HepG2 (cell line): ENCODE results near the gene RAB23. TPM values are rescaled to one million over a fixed set of nuclear protein-coding genes. Genes with fewer than 3 reads are reported as not detected.

Experiments used
- CHCHD3 ChIP-seq: sonication (generic); formaldehyde crosslinking; IDR thresholded peaks from 2 replicates; pipeline ENCODE4 v1.8.0; 2022; ENCODE audit warnings: mild to moderate bottlenecking, missing genetic modification reagents, moderate library complexity
- DPF2 ChIP-seq: sonication (generic); formaldehyde crosslinking; IDR thresholded peaks from 2 replicates; pipeline ENCODE4 v1.4.0; 2020; ENCODE audit warnings: mild to moderate bottlenecking, low read depth, missing genetic modification reagents, borderline replicate concordance
- HNRNPUL1 ChIP-seq: fragments of 200-400 bp; formaldehyde crosslinking; IDR thresholded peaks from 2 replicates; pipeline ENCODE4 v1.6.1; 2017; ENCODE audit warnings: low read depth, mild to moderate bottlenecking, low read length, moderate library complexity
- JARID2 ChIP-seq: sonication (generic); formaldehyde crosslinking; IDR thresholded peaks from 2 replicates; pipeline ENCODE4 v1.8.1; 2023; ENCODE audit warnings: missing genetic modification reagents, inconsistent platforms; ENCODE audit not compliant: insufficient replicate concordance
- NR2F1 ChIP-seq, 2 experiments: fragments of 450-650 bp in 1 of 2; formaldehyde crosslinking in 1 of 2; IDR thresholded peaks; 2 replicates each; pipeline versions ENCODE4 v1.5.0 to v1.6.1; 2016 to 2020; ENCODE audit warnings: mild to moderate bottlenecking in 1 of 2, missing compliant biosample characterization in 1 of 2, missing genetic modification reagents in 1 of 2, moderate library complexity in 1 of 2
- RAD21 ChIP-seq: fragments of 450-650 bp; formaldehyde crosslinking; IDR thresholded peaks from 2 replicates; pipeline ENCODE4 v1.5.0; 2020; ENCODE audit warnings: mild to moderate bottlenecking
- TFDP1 ChIP-seq: IDR thresholded peaks from 2 replicates; pipeline ENCODE4 v1.6.1; 2016; ENCODE audit warnings: missing compliant biosample characterization, missing genetic modification reagents, borderline replicate concordance
- THAP11 ChIP-seq: IDR thresholded peaks from 2 replicates; pipeline ENCODE4 v1.6.1; 2016; ENCODE audit warnings: missing biosample characterization, missing genetic modification reagents
- ZMYM2 ChIP-seq: sonication (generic); formaldehyde crosslinking; IDR thresholded peaks from 2 replicates; pipeline ENCODE4 v1.8.0; 2022; ENCODE audit warnings: mild to moderate bottlenecking, missing genetic modification reagents
- ZNF136 ChIP-seq: sonication (generic); formaldehyde crosslinking; IDR thresholded peaks from 2 replicates; pipeline ENCODE4 v1.8.1; 2022; ENCODE audit warnings: low read depth, mild to moderate bottlenecking, moderate library complexity, missing genetic modification reagents
- ZNF18 ChIP-seq: sonication (generic); formaldehyde crosslinking; IDR thresholded peaks from 2 replicates; pipeline ENCODE4 v1.8.0; 2022; ENCODE audit warnings: mild to moderate bottlenecking, missing genetic modification reagents; ENCODE audit not compliant: insufficient replicate concordance
- ZNF570 ChIP-seq: sonication (generic); formaldehyde crosslinking; IDR thresholded peaks from 2 replicates; pipeline ENCODE4 v1.4.0; 2020; ENCODE audit warnings: mild to moderate bottlenecking, missing genetic modification reagents, borderline replicate concordance
- ZNF878 ChIP-seq: sonication (generic); formaldehyde crosslinking; IDR thresholded peaks from 2 replicates; pipeline ENCODE4 v1.8.1; 2023; ENCODE audit warnings: mild to moderate bottlenecking, missing genetic modification reagents, moderate library complexity
- ZNF883 ChIP-seq: sonication (generic); formaldehyde crosslinking; IDR thresholded peaks from 2 replicates; pipeline ENCODE4 v1.5.1; 2020; ENCODE audit warnings: mild to moderate bottlenecking, missing genetic modification reagents; ENCODE audit errors: not compliant biosample characterization
- polyA plus RNA-seq, 8 experiments: library from polyadenylated mRNA; depleted of rRNA in 3 of 8; stranded (reverse) in 7 of 8; unstranded in 1 of 8; fragments of >200 nt; fragmentation: Illumina TruSeq in 4 of 8; extraction: Trizol in 4 of 8; gene quantifications; 2 replicates each; pipeline versions ENCODE4 v1.2.1 to v1.2.3, GENCODE V29; 2011 to 2016; ENCODE audit warnings: low read depth in 4 of 8, missing spikeins in 1 of 8, mixed read lengths in 1 of 8; ENCODE audit not compliant: insufficient read depth in 1 of 8
- total RNA-seq, 5 experiments: library from RNA; depleted of rRNA; stranded (reverse); fragments of >200 nt; fragmentation: Illumina TruSeq; extraction: Trizol; gene quantifications; 2 replicates each; pipeline ENCODE4 v1.2.3, GENCODE V29; 2016; ENCODE audit warnings: low read depth in 1 of 5
- TF ChIP-seq, protein P1 (sequence below): sonication (generic); formaldehyde crosslinking; IDR thresholded peaks from 2 replicates; pipeline ENCODE4 v1.4.0; 2020; ENCODE audit warnings: missing genetic modification reagents, borderline replicate concordance
- TF ChIP-seq, protein P2 (sequence below): sonication (generic); formaldehyde crosslinking; IDR thresholded peaks from 2 replicates; pipeline ENCODE4 v1.4.0; 2020; ENCODE audit warnings: low read depth, mild to moderate bottlenecking, missing genetic modification reagents
- TF ChIP-seq, protein P3 (sequence below): sonication (generic); formaldehyde crosslinking; IDR thresholded peaks from 2 replicates; pipeline ENCODE4 v1.5.0; 2020; ENCODE audit warnings: missing genetic modification reagents
- TF ChIP-seq, protein P4 (sequence below): sonication (generic); formaldehyde crosslinking; IDR thresholded peaks from 2 replicates; pipeline ENCODE4 v1.5.0; 2020; ENCODE audit warnings: missing genetic modification reagents, mild to moderate bottlenecking, borderline replicate concordance

The RAB23 gene
- total and polyA plus RNA-seq, 2 of the 13 experiments (the other 11 are each of a cell fraction or from before 2014, with no cell fraction given) = 5.5 to 16.4 TPM

- TF ChIP-seq TFDP1 (CRISPR knock-in tag) = peak; percentile 77; the same call in 1 of the 2 replicates
- no peak; the same call in 1 of the 2 replicates for TF ChIP-seq ZNF570 (CRISPR knock-in tag)
- TF ChIP-seq, protein P1, sequence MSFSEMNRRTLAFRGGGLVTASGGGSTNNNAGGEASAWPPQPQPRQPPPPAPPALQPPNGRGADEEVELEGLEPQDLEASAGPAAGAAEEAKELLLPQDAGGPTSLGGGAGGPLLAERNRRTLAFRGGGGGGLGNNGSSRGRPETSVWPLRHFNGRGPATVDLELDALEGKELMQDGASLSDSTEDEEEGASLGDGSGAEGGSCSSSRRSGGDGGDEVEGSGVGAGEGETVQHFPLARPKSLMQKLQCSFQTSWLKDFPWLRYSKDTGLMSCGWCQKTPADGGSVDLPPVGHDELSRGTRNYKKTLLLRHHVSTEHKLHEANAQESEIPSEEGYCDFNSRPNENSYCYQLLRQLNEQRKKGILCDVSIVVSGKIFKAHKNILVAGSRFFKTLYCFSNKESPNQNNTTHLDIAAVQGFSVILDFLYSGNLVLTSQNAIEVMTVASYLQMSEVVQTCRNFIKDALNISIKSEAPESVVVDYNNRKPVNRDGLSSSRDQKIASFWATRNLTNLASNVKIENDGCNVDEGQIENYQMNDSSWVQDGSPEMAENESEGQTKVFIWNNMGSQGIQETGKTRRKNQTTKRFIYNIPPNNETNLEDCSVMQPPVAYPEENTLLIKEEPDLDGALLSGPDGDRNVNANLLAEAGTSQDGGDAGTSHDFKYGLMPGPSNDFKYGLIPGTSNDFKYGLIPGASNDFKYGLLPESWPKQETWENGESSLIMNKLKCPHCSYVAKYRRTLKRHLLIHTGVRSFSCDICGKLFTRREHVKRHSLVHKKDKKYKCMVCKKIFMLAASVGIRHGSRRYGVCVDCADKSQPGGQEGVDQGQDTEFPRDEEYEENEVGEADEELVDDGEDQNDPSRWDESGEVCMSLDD (CRISPR knock-in tag) = 0 out of 2 replicates have a peak, but pooled peaks have one; percentile 42
- no peak; the same call in 1 of the 2 replicates for TF ChIP-seq ZNF136 (CRISPR knock-in tag)
- peak; percentile 78 for TF ChIP-seq THAP11 (CRISPR knock-in tag)
- peak; percentile 73; the same call in 1 of the 2 replicates for TF ChIP-seq RAD21 (CRISPR knock-in tag)
- TF ChIP-seq HNRNPUL1 = no peak; the same call in 1 of the 2 replicates
- peak; percentile 84 for TF ChIP-seq ZNF883
- TF ChIP-seq NR2F1 (CRISPR knock-in tag; IDR thresholded peaks at IDR 0.05) = peak; percentile 32 to 70; a peak in 2 of 4 replicates
- TF ChIP-seq DPF2 = no peak
- TF ChIP-seq, protein P2, sequence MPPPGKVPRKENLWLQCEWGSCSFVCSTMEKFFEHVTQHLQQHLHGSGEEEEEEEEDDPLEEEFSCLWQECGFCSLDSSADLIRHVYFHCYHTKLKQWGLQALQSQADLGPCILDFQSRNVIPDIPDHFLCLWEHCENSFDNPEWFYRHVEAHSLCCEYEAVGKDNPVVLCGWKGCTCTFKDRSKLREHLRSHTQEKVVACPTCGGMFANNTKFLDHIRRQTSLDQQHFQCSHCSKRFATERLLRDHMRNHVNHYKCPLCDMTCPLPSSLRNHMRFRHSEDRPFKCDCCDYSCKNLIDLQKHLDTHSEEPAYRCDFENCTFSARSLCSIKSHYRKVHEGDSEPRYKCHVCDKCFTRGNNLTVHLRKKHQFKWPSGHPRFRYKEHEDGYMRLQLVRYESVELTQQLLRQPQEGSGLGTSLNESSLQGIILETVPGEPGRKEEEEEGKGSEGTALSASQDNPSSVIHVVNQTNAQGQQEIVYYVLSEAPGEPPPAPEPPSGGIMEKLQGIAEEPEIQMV (CRISPR knock-in tag) = peak; percentile 73
- TF ChIP-seq, protein P3, sequence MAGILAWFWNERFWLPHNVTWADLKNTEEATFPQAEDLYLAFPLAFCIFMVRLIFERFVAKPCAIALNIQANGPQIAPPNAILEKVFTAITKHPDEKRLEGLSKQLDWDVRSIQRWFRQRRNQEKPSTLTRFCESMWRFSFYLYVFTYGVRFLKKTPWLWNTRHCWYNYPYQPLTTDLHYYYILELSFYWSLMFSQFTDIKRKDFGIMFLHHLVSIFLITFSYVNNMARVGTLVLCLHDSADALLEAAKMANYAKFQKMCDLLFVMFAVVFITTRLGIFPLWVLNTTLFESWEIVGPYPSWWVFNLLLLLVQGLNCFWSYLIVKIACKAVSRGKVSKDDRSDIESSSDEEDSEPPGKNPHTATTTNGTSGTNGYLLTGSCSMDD (CRISPR knock-in tag) = peak; percentile 88
- TF ChIP-seq ZMYM2 (CRISPR knock-in tag) = no peak; the same call in 1 of the 2 replicates
- peak; percentile 70 for TF ChIP-seq ZNF878
- TF ChIP-seq CHCHD3 = no peak; the same call in 1 of the 2 replicates
- no peak for TF ChIP-seq JARID2
- TF ChIP-seq ZNF18 = peak; percentile 86
- TF ChIP-seq, protein P4, sequence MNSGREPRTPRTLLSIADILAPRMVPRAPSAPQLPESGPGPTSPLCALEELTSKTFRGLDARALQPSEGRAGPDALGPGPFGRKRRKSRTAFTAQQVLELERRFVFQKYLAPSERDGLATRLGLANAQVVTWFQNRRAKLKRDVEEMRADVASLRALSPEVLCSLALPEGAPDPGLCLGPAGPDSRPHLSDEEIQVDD (CRISPR knock-in tag) = no peak; the same call in 1 of the 2 replicates
Measured at GRCh38 chr6:57172136-57173055, 49.7 kb downstream of the RAB23 start, which contains the start of gene BAG2 (continued).
